HG02642 (cell line): ENCODE data around the gene RGS3.
"Not testable (repeated sequence)": the region's sequence is repeated elsewhere in the genome, so short reads cannot be mapped to it uniquely, and the experiment has no call there.

Source experiments
- ATAC-seq: cut with Tn5 transposase; IDR thresholded peaks from one replicate; pipeline ENCODE4 v1.9.1; 2021; ENCODE audit warnings: mild to moderate bottlenecking; ENCODE audit not compliant: unreplicated experiment, poor library complexity

Gene RGS3

GRCh38 chr9:113485761-113486115 is 22.2 kb downstream of the RGS3 start:
- ATAC-seq: no peak

- no peak for ATAC-seq
These were observed 22.8 kb downstream of the RGS3 start for GRCh38 chr9:113486327-113486726.

- no peak for ATAC-seq
These were observed 24.5 kb downstream of the RGS3 start for GRCh38 chr9:113488071-113488470.

- no peak for ATAC-seq
These were observed 25.0 kb downstream of the RGS3 start for GRCh38 chr9:113488490-113488889.

GRCh38 chr9:113491147-113491546 is 27.6 kb downstream of the RGS3 start:
- not testable (repeated sequence) for ATAC-seq

- no peak for ATAC-seq
These were observed 29.0 kb downstream of the RGS3 start for GRCh38 chr9:113492343-113493202.

- no peak for ATAC-seq
These were observed 29.6 kb downstream of the RGS3 start for GRCh38 chr9:113493203-113493520.

GRCh38 chr9:113495526-113495925 is 32.0 kb downstream of the RGS3 start:
- no peak for ATAC-seq

- no peak for ATAC-seq
These were observed 33.5 kb downstream of the RGS3 start for GRCh38 chr9:113497051-113497450.

- no peak for ATAC-seq
These were observed 35.8 kb downstream of the RGS3 start for GRCh38 chr9:113499153-113499875.

- no peak for ATAC-seq
These were observed 36.5 kb downstream of the RGS3 start for GRCh38 chr9:113499876-113500497.

- ATAC-seq: no peak
These were observed 37.7 kb downstream of the RGS3 start for GRCh38 chr9:113501129-113501686.

- ATAC-seq: no peak
These were observed 38.3 kb downstream of the RGS3 start for GRCh38 chr9:113501852-113502251.

- ATAC-seq: no peak
These were observed 39.0 kb downstream of the RGS3 start for GRCh38 chr9:113502427-113503034.

- no peak for ATAC-seq
These were observed 39.6 kb downstream of the RGS3 start for GRCh38 chr9:113503131-113503541.

GRCh38 chr9:113503613-113504211 is 40.2 kb downstream of the RGS3 start:
- ATAC-seq: no peak

- no peak for ATAC-seq
These were observed 41.4 kb downstream of the RGS3 start for GRCh38 chr9:113504725-113505590.

GRCh38 chr9:113506090-113506589 is 42.6 kb downstream of the RGS3 start:
- ATAC-seq: no peak

GRCh38 chr9:113507256-113507655 is 43.7 kb downstream of the RGS3 start:
- ATAC-seq: no peak
